ENCODE results near the gene JPH2. TPM values are rescaled to one million over a fixed set of nuclear protein-coding genes. Genes with fewer than 3 reads are reported as not detected.

The JPH2 gene
- total and polyA plus RNA-seq, 4 donors, result 0.09 to 1.3 (median 0.17) TPM; not detected in 1

- TF ChIP-seq TAF1 (conservative IDR thresholded peaks at IDR 0.05) (no peak), RAD21 (IDR thresholded peaks at IDR 0.05) (no peak), REST (IDR thresholded peaks at IDR 0.05) (peak; percentile 94)
- peak overlapping the region; percentile 90 to 94 for H3K9ac ChIP-seq (ENCODE audit: low read depth in 1 of 2, low read length in 2 of 2)
- peak overlapping the region; percentile 97 for H3K27ac ChIP-seq (ENCODE audit: low read depth in 1 of 2, low read length in 2 of 2)
- H3K27me3 ChIP-seq (ENCODE audit: control insufficient read depth in 4 of 4, insufficient read depth in 4 of 4, low read length in 3 of 4), result no peaks in the 10 kb centered on the region
- DNase-seq (ENCODE audit: low spot score), result no peak
- under 1% methylated on average over 31 of the region's 31 CpGs for WGBS
- peak overlapping the region; percentile 84 to 96 (median 95) for H3K4me3 ChIP-seq (ENCODE audit: low read depth in 1 of 3, low read length in 3 of 3)
- no peaks in the 10 kb centered on the region for H3K9me3 ChIP-seq (ENCODE audit: control insufficient read depth in 4 of 4, low read length in 3 of 4)
- H3K4me1 ChIP-seq (ENCODE audit: control insufficient read depth in 4 of 4, insufficient read depth in 4 of 4, low read length in 3 of 4), result peaks cover 6 to 45% (median 36%) of the 10 kb centered on the region in 4 donors
- H3K36me3 ChIP-seq (ENCODE audit: control insufficient read depth in 4 of 4, insufficient read depth in 3 of 4, low read depth in 1 of 4, low read length in 3 of 4), result peaks cover 2 to 7% (median 4%) of the 10 kb centered on the region in 4 donors
Observed at GRCh38 chr20:44209686-44210405, 22.9 kb upstream of the JPH2 start.

- H3K9me3 ChIP-seq (ENCODE audit: control insufficient read depth in 4 of 4, low read length in 3 of 4), result no peaks in the 10 kb centered on the region
- WGBS, result 35% methylated on average over 7 of the region's 7 CpGs
- DNase-seq (ENCODE audit: low spot score), result no peak
- H3K36me3 ChIP-seq (ENCODE audit: control insufficient read depth in 4 of 4, insufficient read depth in 3 of 4, low read depth in 1 of 4, low read length in 3 of 4), result peaks cover 2 to 11% (median 5%) of the 10 kb centered on the region in 4 donors
- no peaks in the 10 kb centered on the region for H3K27me3 ChIP-seq (ENCODE audit: control insufficient read depth in 4 of 4, insufficient read depth in 4 of 4, low read length in 3 of 4)
- H3K27ac ChIP-seq (ENCODE audit: low read depth in 1 of 2, low read length in 2 of 2), result no peak overlapping the region
- TF ChIP-seq SP1 (IDR thresholded peaks at IDR 0.05) (no peak), ATF3 (IDR thresholded peaks at IDR 0.05) (no peak), REST (IDR thresholded peaks at IDR 0.05) (no peak), RAD21 (IDR thresholded peaks at IDR 0.05) (no peak), RXRA (IDR thresholded peaks at IDR 0.05) (no peak), MAX (IDR thresholded peaks at IDR 0.05) (no peak), GABPA (IDR thresholded peaks at IDR 0.05 in 1 of 2, conservative IDR thresholded peaks at IDR 0.05 in 1 of 2) (no peak), EGR1 (IDR thresholded peaks at IDR 0.05; ENCODE audit: low read depth in 2 of 2) (no peak), YY1 (IDR thresholded peaks at IDR 0.05) (no peak), TAF1 (conservative IDR thresholded peaks at IDR 0.05) (no peak), NR2F2 (IDR thresholded peaks at IDR 0.05) (no peak), HNF4A (conservative IDR thresholded peaks at IDR 0.05) (no peak), CTCF (IDR thresholded peaks at IDR 0.05; ENCODE audit: low read depth, low read length, missing input control) (no peak)
- peaks cover 6 to 45% (median 36%) of the 10 kb centered on the region in 4 donors for H3K4me1 ChIP-seq (ENCODE audit: control insufficient read depth in 4 of 4, insufficient read depth in 4 of 4, low read length in 3 of 4)
- peak overlapping the region in 1 of 3 donors; percentile 96 for H3K4me3 ChIP-seq (ENCODE audit: low read depth in 1 of 3, low read length in 3 of 3)
- peak overlapping the region; percentile 38 to 94 for H3K9ac ChIP-seq (ENCODE audit: low read depth in 1 of 2, low read length in 2 of 2)
Observed at GRCh38 chr20:44208770-44209169, 21.8 kb upstream of the JPH2 start.
